H1 (cell line): Measurements from ENCODE around the gene COL4A4. TPM values are rescaled to one million over a fixed set of nuclear protein-coding genes. Genes with fewer than 3 reads are reported as not detected.
A peak's percentile ranks its signal among the peaks of the same experiment; 100 is the strongest.

Experiments used
- ASH2L ChIP-seq: fragments of 200-600, 300-600 bp; sonication (generic); IDR thresholded peaks from one replicate; pipeline ENCODE4 v1.7.1; 2017; ENCODE audit warnings: low read length
- BRCA1 ChIP-seq: IDR thresholded peaks from 2 replicates; pipeline ENCODE4 v1.6.1; 2012; ENCODE audit warnings: low read depth, low read length, improper control_type of control experiment
- GABPA ChIP-seq: IDR thresholded peaks from 2 replicates; pipeline ENCODE4 v1.6.1; 2011; ENCODE audit warnings: mild to moderate bottlenecking, low read length, moderate library complexity, borderline replicate concordance; ENCODE audit not compliant: insufficient read depth
- KDM5A ChIP-seq: fragments of 200-600 bp; IDR thresholded peaks from 2 replicates; pipeline ENCODE4 v1.7.1; 2012; ENCODE audit warnings: mild to moderate bottlenecking, low read length, inconsistent platforms, mixed read lengths
- NRF1 ChIP-seq: IDR thresholded peaks from 2 replicates; pipeline ENCODE4 v1.6.1; 2011; ENCODE audit warnings: mild to moderate bottlenecking, low read depth, low read length, improper control_type of control experiment
- POU5F1 ChIP-seq: IDR thresholded peaks from 2 replicates; pipeline ENCODE4 v1.6.1; 2011; ENCODE audit warnings: low read depth, mild to moderate bottlenecking, low read length, moderate library complexity
- RAD21 ChIP-seq, 2 experiments: IDR thresholded peaks in 1 of 2; conservative IDR thresholded peaks in 1 of 2; 2 replicates each; pipeline ENCODE4 v1.6.1; 2011; ENCODE audit warnings: low read depth in 2 of 2, low read length in 2 of 2, improper control_type of control experiment in 1 of 2, inconsistent platforms in 1 of 2, mild to moderate bottlenecking in 1 of 2, moderate library complexity in 1 of 2
- YY1 ChIP-seq: IDR thresholded peaks from 2 replicates; pipeline ENCODE4 v1.6.1; 2011; ENCODE audit warnings: low read depth, mild to moderate bottlenecking, low read length
- polyA plus RNA-seq, 7 experiments: library from polyadenylated mRNA; depleted of rRNA in 3 of 7; stranded (reverse) in 5 of 7; unstranded in 2 of 7; fragments of >200 nt in 5 of 7; fragments of 200-250 nt in 2 of 7; gene quantifications; 1 replicate in 5 of 7; 2 replicates in 1 of 7; 4 replicates in 1 of 7; pipeline versions ENCODE4 v1.2.1 to v1.2.3, GENCODE V29; 2011 to 2013; ENCODE audit warnings: missing spikeins in 2 of 7, mixed read lengths in 2 of 7
- total RNA-seq: library from RNA; stranded (reverse); fragmentation: NEBNext Ultra II Directional; extraction: Animal tissue kit (Norgen Biotek cat#: 25700); gene quantifications from 2 replicates; pipeline ENCODE4 v1.2.1, GENCODE V29; 2021
- TF ChIP-seq, protein P1 (sequence below): IDR thresholded peaks from 2 replicates; pipeline ENCODE4 v1.6.1; 2011; ENCODE audit warnings: low read length, improper control_type of control experiment
- TF ChIP-seq, protein P2 (sequence below): IDR thresholded peaks from 2 replicates; pipeline ENCODE4 v1.6.1; 2012; ENCODE audit warnings: inconsistent platforms
- TF ChIP-seq, protein P3 (sequence below), 3 experiments: IDR thresholded peaks; 1 replicate in 2 of 3; 2 replicates in 1 of 3; pipeline versions ENCODE4 v1.5.1 to v1.6.1; 2011; ENCODE audit warnings: low read length in 3 of 3, mild to moderate bottlenecking in 3 of 3, inconsistent platforms in 2 of 3, low read depth in 1 of 3, moderate library complexity in 1 of 3; ENCODE audit not compliant: insufficient read depth in 1 of 3; ENCODE audit errors: control extremely low read depth in 1 of 3

The COL4A4 gene
- total and polyA plus RNA-seq, 2 of the 8 experiments (the other 6 are each of a cell fraction or from before 2014, with no cell fraction given): 0.33 to 1.7 TPM

DNA sequence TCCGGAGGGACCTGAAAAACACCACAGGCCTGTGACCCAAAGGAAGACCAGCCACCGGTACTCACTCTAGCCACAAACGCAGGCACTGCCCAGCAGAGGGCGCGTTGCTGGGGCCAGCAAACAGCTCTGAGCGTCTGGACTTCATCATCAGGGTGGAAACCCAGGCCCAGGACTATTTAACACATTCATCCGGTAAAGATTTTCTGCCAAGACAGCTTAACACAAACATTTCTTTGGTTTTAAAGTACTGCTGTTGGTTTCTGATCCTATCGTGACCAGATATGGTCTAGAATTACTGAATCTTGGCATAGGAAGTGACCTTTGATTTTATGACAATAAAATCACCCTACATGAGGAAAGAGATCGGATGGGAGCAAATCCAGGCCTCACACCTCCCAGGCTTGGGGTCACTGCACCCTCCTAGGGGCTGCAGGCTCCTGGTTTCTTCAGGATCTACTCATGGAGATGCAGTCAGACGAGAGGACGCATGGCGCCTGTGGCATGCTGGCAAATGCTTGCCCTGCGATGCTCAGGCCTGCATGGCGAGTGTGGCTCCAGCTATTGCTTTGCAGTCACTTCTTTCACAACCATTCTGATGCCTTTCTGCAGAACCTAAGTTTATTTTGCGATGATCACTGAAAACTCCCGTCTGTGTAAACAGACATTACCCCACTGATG lies 130.4 kb downstream of the COL4A4 start (continued):
- peak; percentile 73 to 81 for TF ChIP-seq RAD21 (IDR thresholded peaks at IDR 0.05 in 1 of 2, conservative IDR thresholded peaks at IDR 0.05 in 1 of 2; ENCODE audit: low read depth in 2 of 2, low read length in 2 of 2)
- TF ChIP-seq GABPA: no peak
- no peak for TF ChIP-seq KDM5A
- no peak for TF ChIP-seq BRCA1
- TF ChIP-seq, protein P1, sequence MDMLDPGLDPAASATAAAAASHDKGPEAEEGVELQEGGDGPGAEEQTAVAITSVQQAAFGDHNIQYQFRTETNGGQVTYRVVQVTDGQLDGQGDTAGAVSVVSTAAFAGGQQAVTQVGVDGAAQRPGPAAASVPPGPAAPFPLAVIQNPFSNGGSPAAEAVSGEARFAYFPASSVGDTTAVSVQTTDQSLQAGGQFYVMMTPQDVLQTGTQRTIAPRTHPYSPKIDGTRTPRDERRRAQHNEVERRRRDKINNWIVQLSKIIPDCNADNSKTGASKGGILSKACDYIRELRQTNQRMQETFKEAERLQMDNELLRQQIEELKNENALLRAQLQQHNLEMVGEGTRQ: no peak
- TF ChIP-seq, protein P2, sequence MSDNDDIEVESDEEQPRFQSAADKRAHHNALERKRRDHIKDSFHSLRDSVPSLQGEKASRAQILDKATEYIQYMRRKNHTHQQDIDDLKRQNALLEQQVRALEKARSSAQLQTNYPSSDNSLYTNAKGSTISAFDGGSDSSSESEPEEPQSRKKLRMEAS: 0 out of 2 replicates have a peak, but pooled peaks have one; percentile 22
- TF ChIP-seq, protein P3, sequence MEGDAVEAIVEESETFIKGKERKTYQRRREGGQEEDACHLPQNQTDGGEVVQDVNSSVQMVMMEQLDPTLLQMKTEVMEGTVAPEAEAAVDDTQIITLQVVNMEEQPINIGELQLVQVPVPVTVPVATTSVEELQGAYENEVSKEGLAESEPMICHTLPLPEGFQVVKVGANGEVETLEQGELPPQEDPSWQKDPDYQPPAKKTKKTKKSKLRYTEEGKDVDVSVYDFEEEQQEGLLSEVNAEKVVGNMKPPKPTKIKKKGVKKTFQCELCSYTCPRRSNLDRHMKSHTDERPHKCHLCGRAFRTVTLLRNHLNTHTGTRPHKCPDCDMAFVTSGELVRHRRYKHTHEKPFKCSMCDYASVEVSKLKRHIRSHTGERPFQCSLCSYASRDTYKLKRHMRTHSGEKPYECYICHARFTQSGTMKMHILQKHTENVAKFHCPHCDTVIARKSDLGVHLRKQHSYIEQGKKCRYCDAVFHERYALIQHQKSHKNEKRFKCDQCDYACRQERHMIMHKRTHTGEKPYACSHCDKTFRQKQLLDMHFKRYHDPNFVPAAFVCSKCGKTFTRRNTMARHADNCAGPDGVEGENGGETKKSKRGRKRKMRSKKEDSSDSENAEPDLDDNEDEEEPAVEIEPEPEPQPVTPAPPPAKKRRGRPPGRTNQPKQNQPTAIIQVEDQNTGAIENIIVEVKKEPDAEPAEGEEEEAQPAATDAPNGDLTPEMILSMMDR (IDR thresholded peaks at IDR 0.05; ENCODE audit: control extremely low read depth in 1 of 3, insufficient read depth in 1 of 3, low read depth in 1 of 3, low read length in 3 of 3): peak; percentile 85 to 98 (median 97)
- no peak for TF ChIP-seq ASH2L
- no peak for TF ChIP-seq POU5F1
- no peak for TF ChIP-seq NRF1
- no peak for TF ChIP-seq YY1
